OCI-LY3 (cell line): ENCODE measurements around the gene RPL32.

Experiments
- EZH2phosphoT487 ChIP-seq: fragments of 200-600 bp; shearing (Covaris generic); IDR thresholded peaks from 2 replicates; pipeline ENCODE4 v1.6.1; 2018; ENCODE audit warnings: antibody characterized with exemption, mixed run types, low read depth
- TF ChIP-seq, protein P1 (sequence below): fragments of 200-600, 300-600 bp; sonication (generic); IDR thresholded peaks from 2 replicates; pipeline ENCODE4 v1.5.1; 2014; ENCODE audit warnings: antibody characterized with exemption, low read length, low read depth

DNA sequence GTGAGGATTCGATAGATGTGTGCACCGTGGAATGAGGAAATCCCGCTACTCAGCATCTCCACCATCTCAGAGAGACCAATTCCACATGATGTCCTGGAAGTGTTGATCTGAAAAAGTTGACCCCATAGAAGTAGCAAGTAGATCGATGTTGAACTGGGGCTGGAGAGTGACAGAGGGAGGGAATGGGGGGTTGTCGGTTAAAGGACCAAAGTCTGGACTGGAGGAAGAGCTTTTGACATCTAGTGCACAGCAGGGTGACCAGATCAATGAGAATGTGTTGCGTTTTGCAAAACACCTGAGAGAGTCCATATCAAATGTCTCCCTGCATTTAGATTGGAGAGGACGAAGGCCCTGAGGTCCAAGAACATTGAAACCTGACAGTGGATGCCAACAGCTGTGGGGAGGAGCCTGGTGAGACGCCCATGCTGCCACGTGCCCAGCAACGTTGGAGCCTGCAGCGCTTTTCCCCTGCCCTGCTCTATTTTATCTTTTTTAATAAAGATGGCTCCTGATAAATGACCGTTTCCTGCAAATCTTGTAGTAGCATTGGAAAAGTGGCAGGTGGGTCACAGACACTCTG is 30.1 kb upstream of the RPL32 start:
- TF ChIP-seq, protein P1, sequence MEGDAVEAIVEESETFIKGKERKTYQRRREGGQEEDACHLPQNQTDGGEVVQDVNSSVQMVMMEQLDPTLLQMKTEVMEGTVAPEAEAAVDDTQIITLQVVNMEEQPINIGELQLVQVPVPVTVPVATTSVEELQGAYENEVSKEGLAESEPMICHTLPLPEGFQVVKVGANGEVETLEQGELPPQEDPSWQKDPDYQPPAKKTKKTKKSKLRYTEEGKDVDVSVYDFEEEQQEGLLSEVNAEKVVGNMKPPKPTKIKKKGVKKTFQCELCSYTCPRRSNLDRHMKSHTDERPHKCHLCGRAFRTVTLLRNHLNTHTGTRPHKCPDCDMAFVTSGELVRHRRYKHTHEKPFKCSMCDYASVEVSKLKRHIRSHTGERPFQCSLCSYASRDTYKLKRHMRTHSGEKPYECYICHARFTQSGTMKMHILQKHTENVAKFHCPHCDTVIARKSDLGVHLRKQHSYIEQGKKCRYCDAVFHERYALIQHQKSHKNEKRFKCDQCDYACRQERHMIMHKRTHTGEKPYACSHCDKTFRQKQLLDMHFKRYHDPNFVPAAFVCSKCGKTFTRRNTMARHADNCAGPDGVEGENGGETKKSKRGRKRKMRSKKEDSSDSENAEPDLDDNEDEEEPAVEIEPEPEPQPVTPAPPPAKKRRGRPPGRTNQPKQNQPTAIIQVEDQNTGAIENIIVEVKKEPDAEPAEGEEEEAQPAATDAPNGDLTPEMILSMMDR, result no peak
- TF ChIP-seq EZH2phosphoT487, result no peak
